GM21576 (cell line): ENCODE measurements around the gene VAMP1.
A peak's percentile ranks its signal among the peaks of the same experiment; 100 is the strongest.

ENCODE experiments used
- ATAC-seq: cut with Tn5 transposase; IDR thresholded peaks from one replicate; pipeline ENCODE4 v1.9.1; 2021; ENCODE audit warnings: mild to moderate bottlenecking, moderate library complexity; ENCODE audit not compliant: unreplicated experiment

Gene VAMP1

GRCh38 chr12:6426882-6427671 lies 43.4 kb downstream of the VAMP1 start:
- peak; percentile 59 for ATAC-seq

DNA sequence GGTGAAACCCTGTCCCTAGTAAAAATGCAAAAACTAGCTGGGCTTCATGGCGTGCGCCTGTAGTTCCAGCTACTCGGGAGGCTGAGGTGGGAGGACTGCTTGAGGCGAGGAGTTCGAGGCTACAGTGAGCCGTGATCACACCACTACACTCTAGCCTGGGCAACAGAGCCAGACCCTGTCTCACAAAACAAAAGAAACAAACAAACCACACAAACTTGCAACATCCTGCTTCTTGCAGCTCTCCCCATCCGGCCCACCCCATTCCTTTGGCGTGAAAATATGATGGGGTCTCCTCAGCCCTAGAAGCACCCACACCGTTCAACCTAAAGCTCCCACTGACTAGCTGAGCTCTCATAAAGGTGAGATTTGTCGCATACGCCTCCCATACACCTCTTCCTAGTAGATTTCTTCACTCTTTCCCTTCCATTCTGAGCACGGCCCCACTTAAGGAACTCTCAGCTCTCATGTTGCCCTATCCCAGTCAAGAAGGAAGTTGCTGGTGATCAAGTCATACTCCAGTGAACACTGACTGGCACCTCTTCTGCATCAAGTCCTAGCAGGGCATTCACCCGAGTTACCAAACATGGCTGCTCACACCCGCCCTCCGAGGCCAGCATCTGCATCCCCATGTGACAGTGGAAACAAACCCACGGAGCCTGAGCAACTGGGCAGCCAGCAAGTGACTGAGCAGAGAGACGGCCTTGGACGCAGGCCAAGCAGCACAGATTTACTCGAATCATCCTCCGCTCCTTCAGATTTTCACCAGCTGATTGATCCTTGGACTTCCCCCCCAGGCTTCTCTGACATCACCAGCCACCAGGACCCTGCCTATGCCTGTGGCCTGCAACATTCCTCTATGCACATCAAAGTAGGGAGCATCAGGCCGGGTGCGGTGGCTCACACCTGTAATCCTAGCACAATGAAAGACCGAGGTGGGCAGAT lies 44.6 kb downstream of the VAMP1 start:
- no peak for ATAC-seq

- no peak for ATAC-seq
Measured at GRCh38 chr12:6424866-6425265, 45.6 kb downstream of the VAMP1 start.

DNA sequence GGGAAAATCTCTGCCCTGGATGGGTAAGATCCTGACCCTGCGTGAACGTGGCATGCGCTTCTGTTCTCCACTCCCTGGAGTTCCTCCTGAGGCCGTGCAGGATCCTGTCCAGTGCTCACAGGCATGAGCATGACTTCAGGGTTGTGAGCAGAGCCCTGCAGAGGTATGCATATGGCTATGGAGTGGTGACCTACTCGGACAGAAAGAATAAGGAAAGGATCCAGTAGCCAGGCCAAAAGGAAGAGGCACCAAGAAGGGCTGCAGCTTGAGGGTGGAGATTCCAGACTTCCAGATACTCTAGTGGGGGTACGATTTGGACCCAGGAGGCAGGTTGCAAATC lies 46.5 kb downstream of the VAMP1 start:
- no peak for ATAC-seq

DNA sequence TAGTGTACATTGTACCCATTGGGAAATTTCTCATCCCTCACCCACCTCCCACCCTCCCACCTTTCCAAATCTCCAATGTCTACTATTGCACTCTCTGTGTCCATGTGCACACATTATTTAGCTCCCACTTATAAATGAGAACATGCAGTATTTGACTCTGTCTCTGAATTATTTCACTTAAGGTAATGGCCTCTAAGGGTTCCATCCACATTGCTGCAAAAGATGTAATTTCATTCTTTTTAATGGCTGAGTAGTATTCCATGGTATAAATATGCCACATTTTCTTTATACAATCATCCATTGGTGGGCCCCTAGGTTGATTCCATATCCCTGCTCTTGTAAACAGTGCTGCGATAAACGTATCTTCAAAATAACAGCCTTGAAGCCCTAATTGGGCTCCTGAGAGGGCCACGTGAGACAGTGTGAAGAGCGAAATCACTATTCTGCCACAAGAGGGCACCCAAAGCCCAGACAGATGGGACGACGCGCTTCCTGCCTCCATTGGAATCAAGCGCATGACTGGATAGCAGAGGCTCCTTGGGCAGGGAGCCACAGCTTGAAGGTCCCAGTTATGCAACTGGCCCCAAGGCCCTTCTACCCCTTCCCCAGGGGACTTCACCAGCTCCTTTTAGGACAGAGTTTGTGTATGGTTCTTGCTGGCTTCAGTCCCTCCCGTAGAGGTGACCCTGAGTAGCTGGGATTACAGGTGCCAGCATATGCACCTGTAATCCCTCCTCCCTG lies 47.0 kb downstream of the VAMP1 start:
- ATAC-seq = peak; percentile 34

GRCh38 chr12:6420364-6420763 lies 50.1 kb downstream of the VAMP1 start:
- no peak for ATAC-seq

DNA sequence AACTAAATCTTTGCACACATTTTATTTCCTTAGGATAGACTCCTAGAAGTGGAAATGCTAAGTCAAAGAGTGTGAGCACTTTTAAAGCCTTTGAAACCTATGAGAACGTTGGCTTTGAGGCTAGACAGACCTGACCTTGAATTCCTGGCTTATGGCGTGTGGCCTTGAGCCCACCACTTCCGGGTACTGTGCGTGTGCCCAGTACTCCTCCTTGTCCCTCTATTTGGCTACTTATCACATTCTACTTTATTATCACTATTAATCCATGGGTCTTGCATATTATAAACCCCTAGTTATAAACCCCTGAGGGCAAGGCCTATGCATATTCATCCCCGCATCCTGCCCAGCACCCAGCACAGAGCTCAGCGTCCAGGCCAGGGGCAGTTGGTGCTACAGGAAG lies 51.7 kb downstream of the VAMP1 start:
- no peak for ATAC-seq

- no peak for ATAC-seq
Measured at GRCh38 chr12:6416596-6416995, 53.9 kb downstream of the VAMP1 start.
